IMR-90 (cell line): ENCODE results near the gene RUSF1. TPM values are rescaled to one million over a fixed set of nuclear protein-coding genes. Genes with fewer than 3 reads are reported as not detected.

Experiments
- ATAC-seq: fragments of 200-7000 bp; cut with Tn5 transposase; 2 replicates; pipeline ENCODE4 v1.9.1; 2020; ENCODE audit warnings: low read depth, mild to moderate bottlenecking, moderate library complexity
- BruUV-seq: library from RNA; stranded (reverse); fragments of 400-500 nt; replicated peaks from 2 replicates; lab custom pipeline; 2021; lab: Mats Ljungman, UMichigan
- CTCF ChIA-PET: fragments of 300-600 bp; formaldehyde crosslinking; extraction: SDS; loops from one replicate; lab custom pipeline; 2021; ENCODE audit warnings: antibody characterized with exemption; lab: Yijun Ruan, JAX
- POLR2A ChIA-PET: fragments of 300-600 bp; sonication (Branson Sonifier 250); formaldehyde crosslinking; loops from one replicate; lab custom pipeline; 2022; ENCODE audit warnings: antibody characterized with exemption; ENCODE audit not compliant: unreplicated experiment; lab: Charles Lee
- DNase-seq: peaks from one replicate; pipeline ENCODE4 v3.0.0; 2013
- H2AFZ ChIP-seq: replicated peaks from 2 replicates; pipeline ENCODE3; 2013; ENCODE audit warnings: low read length, mild to moderate bottlenecking; ENCODE audit not compliant: poor library complexity
- H2AK5ac ChIP-seq: 2 replicates; pipeline ENCODE4 v1.6.1; 2013; ENCODE audit warnings: low read depth, low read length, inconsistent platforms
- H2AK9ac ChIP-seq: replicated peaks from 2 replicates; pipeline ENCODE3; 2013; ENCODE audit warnings: mild to moderate bottlenecking, low read depth, low read length, moderate library complexity; ENCODE audit not compliant: poor library complexity
- H2BK120ac ChIP-seq: 2 replicates; pipeline ENCODE4 v1.6.1; 2013; ENCODE audit warnings: low read depth, low read length, inconsistent platforms
- H2BK15ac ChIP-seq: 3 replicates; pipeline ENCODE4 v1.6.1; 2013; ENCODE audit warnings: low read depth, low read length, inconsistent platforms
- H2BK20ac ChIP-seq: 2 replicates; pipeline ENCODE4 v1.6.1; 2013; ENCODE audit warnings: low read depth, mild to moderate bottlenecking, inconsistent platforms, low read length, moderate library complexity
- H2BK5ac ChIP-seq: 2 replicates; pipeline ENCODE4 v1.6.1; 2013; ENCODE audit warnings: mild to moderate bottlenecking, low read depth, low read length, inconsistent platforms; ENCODE audit not compliant: poor library complexity, severe bottlenecking
- H3K14ac ChIP-seq: replicated peaks from 2 replicates; pipeline ENCODE4 v1.6.1; 2013; ENCODE audit warnings: low read depth, low read length, inconsistent platforms
- H3K18ac ChIP-seq: 2 replicates; pipeline ENCODE4 v1.6.1; 2013; ENCODE audit warnings: low read depth, low read length, control low read depth
- H3K23ac ChIP-seq: 2 replicates; pipeline ENCODE4 v1.6.1; 2013; ENCODE audit warnings: low read depth, low read length, inconsistent platforms
- H3K27ac ChIP-seq: 2 replicates; pipeline ENCODE4 v1.5.1; 2013; ENCODE audit warnings: mild to moderate bottlenecking, control low read depth, low read length; ENCODE audit not compliant: insufficient read depth
- H3K27me3 ChIP-seq: 2 replicates; pipeline ENCODE4 v1.6.1; 2013; ENCODE audit warnings: low read length; ENCODE audit not compliant: control insufficient read depth, insufficient read depth
- H3K36me3 ChIP-seq: 2 replicates; pipeline ENCODE4 v1.6.1; 2013; ENCODE audit warnings: low read length, mixed read lengths; ENCODE audit not compliant: control insufficient read depth, insufficient read depth
- H3K4ac ChIP-seq: 2 replicates; pipeline ENCODE4 v1.6.1; 2013; ENCODE audit warnings: low read depth, low read length, inconsistent platforms
- H3K4me1 ChIP-seq: 2 replicates; pipeline ENCODE4 v1.6.1; 2013; ENCODE audit warnings: low read length, mixed read lengths; ENCODE audit not compliant: control insufficient read depth, insufficient read depth
- H3K4me2 ChIP-seq: 2 replicates; pipeline ENCODE4 v1.6.1; 2013; ENCODE audit warnings: low read depth, mild to moderate bottlenecking, control low read depth, low read length, moderate library complexity
- H3K4me3 ChIP-seq: 2 replicates; pipeline ENCODE4 v1.5.1; 2013; ENCODE audit warnings: low read depth, mild to moderate bottlenecking, control low read depth, low read length, moderate library complexity; ENCODE audit not compliant: insufficient read depth
- H3K56ac ChIP-seq: 2 replicates; pipeline ENCODE4 v1.6.1; 2013; ENCODE audit warnings: low read length, inconsistent platforms; ENCODE audit not compliant: insufficient read depth; ENCODE audit errors: extremely low read depth
- H3K79me1 ChIP-seq, 2 experiments: 2 replicates each; pipeline ENCODE4 v1.6.1; 2013; ENCODE audit warnings: low read length in 2 of 2, inconsistent platforms in 1 of 2, low read depth in 1 of 2
- H3K9ac ChIP-seq: 2 replicates; pipeline ENCODE4 v1.6.1; 2013; ENCODE audit warnings: low read depth, low read length, control low read depth
- H3K9me1 ChIP-seq: 2 replicates; pipeline ENCODE4 v1.6.1; 2013; ENCODE audit warnings: low read length, inconsistent platforms; ENCODE audit not compliant: insufficient read depth
- H3K9me3 ChIP-seq: 2 replicates; pipeline ENCODE4 v1.6.1; 2013; ENCODE audit warnings: low read length; ENCODE audit not compliant: control insufficient read depth, insufficient read depth
- H4K20me1 ChIP-seq: 2 replicates; pipeline ENCODE4 v1.6.1; 2013; ENCODE audit warnings: low read length, inconsistent platforms; ENCODE audit not compliant: insufficient read depth
- H4K5ac ChIP-seq: 2 replicates; pipeline ENCODE4 v1.6.1; 2013; ENCODE audit warnings: mild to moderate bottlenecking, low read depth, low read length, control low read depth
- H4K8ac ChIP-seq, 2 experiments: 2 replicates each; pipeline ENCODE4 v1.6.1; 2013; ENCODE audit warnings: low read depth in 2 of 2, low read length in 2 of 2, control low read depth in 1 of 2, inconsistent platforms in 1 of 2
- H4K91ac ChIP-seq: 2 replicates; pipeline ENCODE4 v1.6.1; 2013; ENCODE audit warnings: low read depth, low read length, inconsistent platforms; ENCODE audit not compliant: insufficient read depth
- BHLHE40 ChIP-seq: fragments of 150-350 bp; IDR thresholded peaks from 2 replicates; pipeline ENCODE4 v1.6.1; 2016; ENCODE audit warnings: mild to moderate bottlenecking, low read depth, low read length
- NFE2L2 ChIP-seq: fragments of 150-350 bp; IDR thresholded peaks from 2 replicates; pipeline ENCODE4 v1.6.1; 2016; ENCODE audit warnings: low read depth, mild to moderate bottlenecking, low read length
- WGBS, 2 experiments: methylation state at CpG; one replicate each; pipeline versions ENCODE4 v1.1.5 to v1.1.7; 2013; ENCODE audit warnings: missing lambda C conversion rate in 2 of 2; ENCODE audit not compliant: insufficient read length in 1 of 2; ENCODE audit errors: extremely low coverage in 2 of 2; 5-methylcytosine and 5-hydroxymethylcytosine counted together
- dilution Hi-C: fragments of 300-500 bp; cut with HindIII; formaldehyde crosslinking; loops from one replicate; pipeline ENCODE4 v1.14.3; 2018; ENCODE audit warnings: low sequenced_read_pairs; ENCODE audit not compliant: unreplicated experiment
- in situ Hi-C: fragments of 300-500 bp; cut with MboI; formaldehyde crosslinking; loops from 3 replicates; pipeline ENCODE4 v1.14.3; 2019; ENCODE audit warnings: low sequenced_read_pairs, inconsistent platforms, mixed read lengths
- intact Hi-C: fragments of 100-400 bp; cut with micrococcal nuclease; formaldehyde crosslinking; loops from 2 replicates; pipeline ENCODE4 v1.10.0; 2022
- polyA plus RNA-seq, 3 experiments: library from polyadenylated mRNA; depleted of rRNA; stranded (reverse); fragments of >200 nt; gene quantifications; 2 replicates each; pipeline ENCODE4 v1.2.3, GENCODE V29; 2012; ENCODE audit warnings: low replicate concordance in 1 of 3
- total RNA-seq: library from RNA; depleted of rRNA; stranded (reverse); fragments of >200 nt; gene quantifications from 2 replicates; pipeline ENCODE4 v1.2.3, GENCODE V29; 2012

The RUSF1 gene
- total and polyA plus RNA-seq, 2 of the 4 experiments (the other 2 are of a cell fraction): 22.9 to 65.0 TPM

- peak overlapping the region; percentile 50 for H2BK5ac ChIP-seq
- POLR2A ChIA-PET: no interaction called here
- H3K4me1 ChIP-seq: peaks cover 2% of the 10 kb centered on the region
- H4K20me1 ChIP-seq: no peaks in the 10 kb centered on the region
- intact Hi-C loops (no loop called here), in situ Hi-C loops (loop anchor here (25.0 kb wide), 1 partner anchor 199 kb away; a partner anchor contains a TSS), dilution Hi-C loops (no loop called here)
- TF ChIP-seq BHLHE40 (no peak), NFE2L2 (no peak)
- no peak overlapping the region for H2AK5ac ChIP-seq
- 0 out of 2 replicates have a peak, but pooled peaks cover 2% of the 10 kb centered on the region for H3K9me1 ChIP-seq
- peaks cover 0 to 9% of the 10 kb centered on the region in 2 experiments; a peak in 2 of 4 replicates for H3K79me1 ChIP-seq
- H2BK20ac ChIP-seq: no peak overlapping the region
- no peak overlapping the region for H3K4me3 ChIP-seq
- no peak overlapping the region for H4K5ac ChIP-seq
- peaks cover 1% of the 10 kb centered on the region; the same call in 1 of the 2 replicates for H3K9me3 ChIP-seq
- no peak overlapping the region for H3K14ac ChIP-seq
- no peak overlapping the region for H3K56ac ChIP-seq
- no peak overlapping the region for H2BK120ac ChIP-seq
- H3K27me3 ChIP-seq: no peaks in the 10 kb centered on the region
- H3K27ac ChIP-seq: no peak overlapping the region
- ATAC-seq (peak; percentile 69), DNase-seq (peak; percentile 68)
- no TSS peak for BruUV-seq
- H3K18ac ChIP-seq: no peak overlapping the region; the same call in 1 of the 2 replicates
- no peak overlapping the region for H4K91ac ChIP-seq
- no CpG with 5 or more reads among the region's 6 CpGs for WGBS, 2 experiments
- no peak overlapping the region for H3K9ac ChIP-seq
- H3K36me3 ChIP-seq: no peaks in the 10 kb centered on the region
- CTCF ChIA-PET: no interaction called here
- no peak overlapping the region for H3K23ac ChIP-seq
- H2AK9ac ChIP-seq: no peak overlapping the region
- no peak overlapping the region for H2AFZ ChIP-seq
- no peak overlapping the region for H3K4ac ChIP-seq
- H4K8ac ChIP-seq: no peak overlapping the region
- H3K4me2 ChIP-seq: no peak overlapping the region
- no peak overlapping the region for H2BK15ac ChIP-seq
Measured at GRCh38 chr16:31513126-31513525, 4.9 kb upstream of the RUSF1 start.
